Smooth muscle cell of the brain vasculature (primary cell): ENCODE data around the gene DPEP2.
"Not testable (repeated sequence)": the region's sequence is repeated elsewhere in the genome, so short reads cannot be mapped to it uniquely, and the experiment has no call there.

ENCODE experiments used
- DNase-seq: peaks from one replicate; pipeline ENCODE4 v3.0.0-alpha.2; 2012; ENCODE audit warnings: low read depth, low spot score

Gene DPEP2

DNA sequence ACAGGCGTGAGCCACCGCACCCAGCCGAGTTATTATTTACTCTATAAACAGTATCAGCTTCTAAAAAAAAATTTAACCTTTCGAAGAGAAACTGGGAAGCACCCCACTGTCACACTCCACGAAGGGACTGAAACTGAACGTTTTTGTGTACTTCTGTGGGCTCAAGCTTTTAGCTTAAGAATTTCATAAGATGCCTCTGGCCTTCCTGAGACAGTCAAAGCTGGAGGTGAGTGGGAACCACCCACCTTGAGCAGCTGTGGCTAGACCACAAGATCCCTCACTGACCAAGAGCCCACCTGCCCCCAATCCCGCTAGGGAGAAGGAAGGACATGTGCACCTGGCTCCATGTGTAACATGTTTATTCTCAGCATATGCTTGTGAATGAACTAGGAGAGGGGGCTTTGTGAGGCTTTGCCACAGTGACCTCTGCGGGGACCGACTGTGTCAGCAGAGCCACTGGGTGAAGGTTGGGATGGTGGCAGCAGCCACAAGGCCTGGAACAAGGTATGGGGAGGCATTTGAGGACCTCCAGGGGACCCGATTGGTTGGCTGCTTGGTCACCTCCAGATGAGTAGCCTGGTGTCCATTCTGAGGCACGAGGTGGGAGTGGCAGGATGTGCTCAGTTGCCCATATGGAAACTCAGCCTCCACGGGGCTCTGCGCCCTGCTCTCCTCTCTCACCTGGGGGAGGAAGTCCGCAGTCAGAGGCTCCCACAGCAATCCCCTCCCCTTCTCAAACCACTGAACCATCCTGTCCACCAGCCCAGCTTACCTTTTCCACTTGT is 23.8 kb downstream of the DPEP2 start:
- DNase-seq: no peak

DNA sequence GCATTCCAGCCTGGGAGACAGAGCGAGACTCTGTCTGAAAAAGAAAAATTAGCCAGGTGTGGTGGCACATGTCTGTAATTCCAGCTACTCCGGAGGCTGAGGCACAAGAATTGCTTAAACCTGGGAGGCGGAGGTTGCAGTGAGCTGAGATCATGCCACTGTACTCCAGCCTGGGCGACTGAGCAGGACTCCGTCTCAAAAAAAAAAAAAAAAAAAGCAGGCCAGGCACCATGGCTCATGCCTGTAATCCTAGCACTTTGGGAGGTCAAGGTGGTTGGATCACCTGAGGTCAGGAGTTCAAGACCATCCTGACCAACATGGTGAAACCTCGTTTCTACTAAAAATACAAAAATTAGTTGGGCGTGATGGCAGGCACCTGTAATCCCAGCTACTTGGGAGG is 27.0 kb downstream of the DPEP2 start:
- DNase-seq: not testable (repeated sequence)

DNA sequence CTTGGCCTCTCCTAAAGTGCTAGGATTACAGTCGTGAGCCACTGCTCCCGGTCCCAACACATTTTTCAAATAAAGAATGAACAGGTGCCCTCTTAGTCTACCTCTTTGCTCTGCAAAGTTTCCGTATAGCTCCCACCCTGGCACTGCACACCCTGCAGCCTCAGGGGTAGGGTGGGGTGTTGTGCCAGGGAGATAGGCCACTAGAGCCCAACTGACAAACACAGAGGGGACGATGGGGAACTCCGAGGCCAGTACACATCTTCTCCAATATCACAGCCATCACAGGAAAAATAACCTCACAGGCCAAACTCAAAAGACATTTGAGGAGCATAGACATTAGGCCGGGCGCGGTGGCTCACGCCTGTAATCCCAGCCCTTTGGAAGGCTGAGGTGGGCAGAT is 28.2 kb downstream of the DPEP2 start:
- no peak for DNase-seq

DNA sequence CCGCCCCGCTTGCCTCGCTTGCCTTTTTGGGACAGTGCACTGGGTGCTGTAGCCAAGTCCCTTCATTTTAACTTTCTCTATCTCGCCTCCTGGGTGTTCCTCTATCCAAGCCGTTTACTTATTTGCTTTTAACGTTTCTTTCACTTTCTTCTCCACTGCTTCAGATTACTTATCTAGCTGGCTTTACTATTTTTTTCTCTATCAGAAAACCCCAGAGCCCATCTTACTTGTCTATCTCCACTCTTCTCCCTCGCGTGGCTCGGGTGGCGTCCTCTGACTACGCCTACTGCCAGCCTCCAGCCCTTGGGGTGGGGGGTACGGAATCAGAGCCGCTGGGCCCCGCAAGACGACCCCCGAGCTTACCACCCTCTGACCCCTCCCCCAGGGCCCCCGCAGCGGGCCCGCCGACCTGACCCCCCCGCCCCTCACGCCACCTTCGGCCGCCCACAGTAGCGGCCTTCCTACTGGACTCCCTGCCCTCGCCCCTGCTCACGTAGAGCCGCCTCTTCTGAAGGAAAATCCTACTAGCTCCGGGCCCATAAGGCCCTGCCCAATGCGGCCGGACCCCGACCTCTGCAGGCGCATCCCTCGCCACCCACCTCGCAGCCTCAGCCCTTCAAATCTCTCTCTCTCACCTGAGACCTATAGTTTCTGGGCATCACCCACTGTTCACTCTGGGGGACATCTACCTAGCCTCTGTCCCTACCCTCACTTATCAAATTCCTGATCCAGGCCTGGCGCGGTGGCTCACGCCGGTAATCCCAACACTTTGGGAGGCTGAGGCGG is 29.8 kb downstream of the DPEP2 start:
- DNase-seq: no peak

DNA sequence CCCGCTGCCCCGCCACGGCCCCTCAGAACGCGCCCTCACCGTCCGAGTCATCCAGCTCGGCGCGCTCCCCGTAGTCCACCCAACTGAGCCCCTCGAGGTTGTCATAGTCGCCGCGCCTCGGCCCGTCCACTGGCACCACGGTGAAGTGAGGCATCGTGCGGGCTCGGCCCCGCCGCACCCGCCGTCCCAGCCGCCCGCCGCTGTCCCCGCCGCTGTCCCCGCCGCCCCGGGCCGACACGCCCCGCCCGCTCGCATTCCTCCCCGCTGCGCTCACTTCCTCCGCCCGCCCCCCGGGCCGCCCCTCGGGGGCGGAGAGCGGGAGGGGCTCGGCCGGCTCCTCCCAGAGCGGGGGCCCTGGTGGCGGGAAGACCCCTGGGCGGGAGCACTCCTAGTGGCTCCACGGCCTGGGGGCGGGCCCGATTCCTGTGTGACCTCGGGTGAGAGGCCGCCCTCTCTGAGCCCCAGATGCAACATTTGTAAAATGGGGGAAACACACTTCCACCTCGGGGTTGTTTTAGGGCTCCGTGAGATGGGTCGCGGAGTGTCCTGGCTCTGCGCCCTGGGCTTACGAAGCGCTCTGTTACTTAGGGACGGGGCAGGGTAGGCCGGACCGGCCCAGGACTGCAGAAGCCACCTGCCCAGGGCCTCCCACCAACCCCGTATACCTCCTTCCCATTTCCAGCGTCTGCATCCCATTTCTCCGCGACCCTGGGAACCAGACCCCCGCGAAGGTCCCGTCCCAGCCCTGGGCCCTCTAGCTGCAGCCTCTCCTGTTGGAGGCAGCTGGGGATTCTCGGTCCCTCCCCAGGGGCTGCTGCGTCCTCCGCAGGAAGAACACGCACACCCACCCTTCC is 30.7 kb downstream of the DPEP2 start, which contains the start of gene SLC12A4:
Gene SLC12A4, minus strand, starts transcription at position 238 of the 854 bp plus-strand sequence. Its CDS starts 84 bp downstream, at position 154.
- DNase-seq: no peak

DNA sequence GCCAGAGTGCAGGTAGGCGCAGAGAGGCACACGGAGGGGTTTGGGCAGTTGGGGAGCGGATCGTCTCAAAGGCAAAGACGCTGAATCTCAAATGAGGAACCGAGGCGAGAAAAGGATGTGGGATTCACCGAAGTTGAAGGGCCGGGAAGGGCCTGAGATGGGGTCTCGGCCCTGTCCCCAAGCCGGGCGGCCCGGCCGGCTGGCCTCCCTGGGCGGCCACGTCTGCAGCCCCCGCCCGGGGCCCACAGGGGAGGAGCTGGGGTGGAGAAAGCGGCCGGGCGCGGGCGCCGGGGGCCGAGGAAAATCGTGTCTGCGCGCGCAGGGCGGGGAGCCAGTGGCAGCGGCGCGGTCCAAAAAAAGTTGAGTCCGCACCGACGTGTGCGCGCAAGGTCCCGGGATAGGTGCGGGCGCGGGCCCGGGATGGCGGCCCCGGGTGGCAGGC is 31.3 kb downstream of the DPEP2 start:
- no peak for DNase-seq

DNA sequence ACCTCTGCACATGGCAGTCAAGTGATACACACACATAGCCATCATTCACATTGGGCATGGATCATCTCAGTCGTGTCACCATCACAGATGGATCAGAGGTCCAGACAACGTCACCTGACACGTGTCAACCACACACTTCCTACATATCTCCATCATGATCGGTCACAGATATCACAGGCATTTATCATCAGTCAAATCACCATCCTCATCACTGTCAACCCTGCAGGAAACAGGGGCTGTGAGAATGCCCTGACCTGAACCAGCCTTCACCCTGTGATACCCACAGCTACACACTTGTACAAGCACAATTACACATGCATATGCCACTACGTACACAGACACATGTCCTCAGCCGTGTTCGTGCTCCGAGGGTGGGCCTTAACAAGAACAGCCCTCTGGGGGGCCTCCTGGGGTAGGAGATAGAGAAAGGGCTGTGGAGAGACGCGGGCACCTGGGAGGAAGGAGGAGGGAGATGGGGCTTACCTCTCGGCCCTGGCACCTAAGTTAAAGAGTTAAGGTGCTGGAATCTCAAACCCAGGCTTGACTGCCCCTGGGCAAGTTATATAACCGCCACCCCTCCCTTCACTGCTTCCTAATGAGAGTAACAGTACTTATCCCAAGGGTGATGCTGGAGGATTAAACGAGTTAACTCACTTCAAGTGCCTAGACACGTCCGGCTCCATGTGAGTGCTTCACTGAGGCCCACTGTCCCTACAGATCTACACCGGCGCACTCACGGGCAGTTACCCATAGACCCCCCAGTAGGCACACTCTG is 31.9 kb downstream of the DPEP2 start:
- DNase-seq: no peak

DNA sequence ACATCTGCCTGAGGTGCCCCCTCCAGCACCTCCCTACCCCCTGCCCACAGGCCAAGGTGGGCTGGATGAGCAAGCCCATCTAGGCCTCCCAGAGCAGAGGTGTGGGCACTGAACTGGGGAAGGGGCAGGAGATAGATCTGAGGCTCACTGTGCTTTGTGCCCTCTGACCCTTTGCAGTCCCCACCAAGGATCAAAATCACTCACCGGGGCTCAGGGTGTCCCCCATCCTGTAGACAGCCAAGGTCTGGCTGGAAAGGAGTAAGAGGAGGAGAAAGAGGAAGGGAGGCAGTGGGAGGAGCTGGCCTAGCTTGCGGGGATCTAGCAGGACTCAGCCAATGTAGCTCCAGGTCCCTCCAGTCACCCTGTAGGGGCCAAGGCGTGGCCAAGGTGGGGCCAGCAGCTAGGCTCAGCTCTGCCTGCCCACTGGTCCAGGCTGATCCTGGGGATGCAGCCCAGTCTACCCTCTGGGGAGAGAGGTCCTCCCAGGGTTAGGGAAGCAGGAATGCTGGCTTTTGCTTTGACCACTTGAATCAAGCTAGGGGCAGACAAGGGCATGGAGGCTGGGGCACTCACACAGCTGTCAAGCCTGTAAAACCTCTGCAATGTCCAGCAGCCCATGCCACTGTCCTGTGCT is 32.6 kb downstream of the DPEP2 start:
- no peak for DNase-seq

DNA sequence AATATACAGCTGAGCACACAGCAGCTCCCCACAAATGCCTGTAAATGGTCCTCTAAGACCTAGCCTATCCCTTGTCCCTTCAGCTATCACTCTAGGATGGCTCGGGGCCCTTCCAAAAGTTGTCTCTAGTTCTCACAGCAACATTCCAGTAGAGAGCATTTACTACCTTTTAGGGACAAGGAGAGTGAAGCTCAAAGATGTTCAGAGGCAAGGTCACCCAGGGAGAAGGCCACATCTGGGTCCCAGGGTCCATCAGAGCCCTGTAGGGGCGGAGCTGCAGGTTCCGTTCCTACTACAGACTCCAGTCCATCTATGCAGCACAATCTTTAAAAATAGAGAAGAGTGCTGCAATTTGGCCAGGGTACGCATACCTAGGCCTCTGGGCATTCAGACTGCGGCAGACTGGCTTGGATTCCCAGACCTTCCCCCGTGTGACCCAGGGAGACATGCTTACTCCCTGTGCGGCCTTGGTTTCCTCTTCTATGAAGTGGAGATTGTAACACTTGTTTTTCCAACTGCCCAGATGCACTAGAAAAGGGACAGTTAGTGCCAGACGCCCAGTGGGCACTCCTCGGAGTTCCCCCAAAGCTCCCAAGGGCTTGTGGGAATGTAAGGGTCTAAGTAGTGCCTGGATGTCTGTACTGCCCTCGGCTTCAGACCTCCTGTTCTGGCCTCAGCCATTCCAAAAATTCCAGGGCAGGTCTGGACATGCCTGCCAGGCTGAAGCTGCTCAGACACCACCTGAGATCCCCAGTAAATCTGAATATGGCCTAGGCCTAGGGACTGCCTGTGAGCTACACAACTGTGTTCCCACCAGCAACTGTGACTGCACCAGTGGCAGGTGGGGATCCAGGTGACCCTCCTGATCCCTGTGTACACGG is 33.4 kb downstream of the DPEP2 start:
- DNase-seq: no peak

DNA sequence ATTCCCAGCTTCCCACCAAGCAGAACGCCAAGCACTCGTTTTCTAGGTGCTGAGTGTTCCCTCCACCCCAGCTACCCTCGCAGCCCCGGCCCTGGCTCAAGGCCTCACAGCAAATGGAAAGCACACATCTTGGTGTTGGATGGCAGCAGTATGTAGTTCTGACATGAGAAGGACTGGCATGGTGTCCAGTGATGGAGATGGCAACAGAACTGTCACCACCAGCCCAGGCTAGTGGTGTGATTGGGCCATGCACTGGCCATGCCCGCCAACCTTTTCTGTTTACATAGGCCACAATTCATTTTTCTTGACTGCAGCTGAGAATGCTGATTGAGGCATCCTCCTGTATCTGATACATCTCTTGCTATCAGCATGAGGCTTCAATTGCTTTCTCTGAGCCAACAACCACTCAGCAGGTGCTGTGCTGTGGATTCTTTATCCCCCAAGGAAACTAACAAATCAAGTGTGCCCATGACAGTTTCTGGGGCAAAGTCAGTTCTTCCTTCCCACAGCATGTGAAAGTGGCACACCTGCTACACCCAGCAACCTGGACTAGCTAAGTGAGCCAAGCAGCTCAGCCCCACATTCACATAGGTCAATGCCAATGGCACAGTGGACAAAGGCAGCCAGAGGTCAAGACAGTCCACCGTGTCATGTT is 34.7 kb downstream of the DPEP2 start:
- DNase-seq: no peak

DNA sequence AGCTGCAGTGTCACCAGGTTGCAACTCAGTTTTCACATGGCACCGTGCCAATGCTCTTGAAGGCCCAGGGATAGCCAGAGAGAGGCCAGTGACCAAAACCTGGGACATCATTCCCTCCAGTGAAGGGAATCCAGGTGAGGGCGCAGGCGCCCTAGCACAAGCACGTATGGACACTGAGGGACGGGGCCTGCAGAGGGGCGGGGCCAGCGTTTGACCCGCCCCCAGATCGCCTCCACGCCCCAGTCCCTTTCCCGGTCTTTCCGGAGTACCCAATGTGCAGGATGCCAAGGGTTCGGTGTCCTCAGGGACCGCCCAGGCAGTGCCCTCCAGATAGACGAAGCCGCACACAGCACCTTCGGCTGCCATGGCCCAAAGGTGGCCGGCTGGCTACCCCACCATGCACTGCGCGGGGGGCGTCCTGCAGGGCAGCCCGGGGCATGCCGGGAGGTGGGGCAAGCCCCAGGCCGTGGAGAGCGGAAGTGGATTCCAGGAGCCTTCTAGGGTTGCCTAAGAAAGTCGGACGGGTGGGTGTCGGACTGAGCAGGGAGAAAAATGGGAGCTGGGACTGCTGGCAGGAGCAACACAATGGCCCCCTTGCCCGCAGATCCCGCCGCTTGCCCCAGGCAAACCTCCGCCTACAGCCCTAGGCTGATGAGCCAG is 35.5 kb downstream of the DPEP2 start:
- no peak for DNase-seq

DNA sequence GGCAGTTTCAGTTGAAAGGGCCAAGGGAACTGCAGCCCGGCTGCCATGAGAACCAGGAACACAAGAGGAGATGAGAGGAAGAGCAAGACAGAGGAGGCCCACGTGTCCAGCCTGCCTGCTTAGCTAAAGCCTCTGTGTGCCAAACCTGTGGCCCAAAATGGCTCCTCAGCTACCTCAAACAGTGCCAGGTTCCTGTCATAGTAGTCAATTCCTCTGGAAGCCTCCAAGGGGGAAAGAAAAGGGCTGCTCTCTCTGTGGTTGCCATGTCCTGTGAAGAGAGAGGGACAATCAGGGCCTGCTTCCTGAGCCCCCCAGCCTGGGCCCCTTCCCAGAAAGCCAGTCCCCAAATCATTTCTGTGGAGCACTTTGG is 36.0 kb downstream of the DPEP2 start:
- no peak for DNase-seq

DNA sequence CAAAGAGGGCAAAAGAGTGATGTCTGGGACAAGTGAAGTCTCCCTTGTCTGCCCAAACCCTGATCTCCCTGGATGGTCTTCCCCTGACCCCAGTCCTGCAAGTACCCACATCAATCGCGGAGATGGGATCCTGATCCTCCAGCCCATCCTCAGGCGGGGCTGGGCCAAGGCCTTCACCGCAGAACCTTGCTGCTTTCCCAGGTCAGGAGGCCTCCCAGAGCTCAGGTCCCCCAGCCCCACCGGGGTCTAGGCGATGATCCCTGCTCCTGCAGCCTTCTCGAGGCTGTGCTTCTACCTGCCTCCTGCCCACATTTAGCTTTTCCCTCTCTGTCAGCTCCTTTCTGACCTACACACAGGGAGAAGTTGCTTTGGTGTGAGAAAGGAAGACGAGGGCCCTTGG is 37.1 kb downstream of the DPEP2 start:
- DNase-seq: no peak

DNA sequence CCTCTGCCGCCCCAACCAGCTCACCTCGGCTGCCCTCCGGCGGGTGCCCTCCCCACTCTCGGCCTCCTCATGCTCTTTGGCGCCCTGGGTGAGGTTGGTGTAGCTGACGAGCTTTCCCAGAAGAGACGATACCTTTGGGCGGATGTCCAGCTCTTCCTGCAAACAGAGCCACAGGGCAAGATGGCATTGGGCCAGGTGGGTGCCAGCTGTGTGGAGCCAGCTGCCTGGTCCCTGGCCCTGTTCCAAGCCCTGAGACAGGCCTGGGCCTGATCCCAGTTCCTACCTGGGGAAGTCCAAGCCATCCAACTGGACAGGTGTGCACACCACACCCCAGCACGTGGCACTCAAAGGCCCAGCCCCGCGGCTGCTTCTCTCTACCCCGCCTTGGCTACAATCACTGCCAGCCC is 37.7 kb downstream of the DPEP2 start:
- DNase-seq: no peak

DNA sequence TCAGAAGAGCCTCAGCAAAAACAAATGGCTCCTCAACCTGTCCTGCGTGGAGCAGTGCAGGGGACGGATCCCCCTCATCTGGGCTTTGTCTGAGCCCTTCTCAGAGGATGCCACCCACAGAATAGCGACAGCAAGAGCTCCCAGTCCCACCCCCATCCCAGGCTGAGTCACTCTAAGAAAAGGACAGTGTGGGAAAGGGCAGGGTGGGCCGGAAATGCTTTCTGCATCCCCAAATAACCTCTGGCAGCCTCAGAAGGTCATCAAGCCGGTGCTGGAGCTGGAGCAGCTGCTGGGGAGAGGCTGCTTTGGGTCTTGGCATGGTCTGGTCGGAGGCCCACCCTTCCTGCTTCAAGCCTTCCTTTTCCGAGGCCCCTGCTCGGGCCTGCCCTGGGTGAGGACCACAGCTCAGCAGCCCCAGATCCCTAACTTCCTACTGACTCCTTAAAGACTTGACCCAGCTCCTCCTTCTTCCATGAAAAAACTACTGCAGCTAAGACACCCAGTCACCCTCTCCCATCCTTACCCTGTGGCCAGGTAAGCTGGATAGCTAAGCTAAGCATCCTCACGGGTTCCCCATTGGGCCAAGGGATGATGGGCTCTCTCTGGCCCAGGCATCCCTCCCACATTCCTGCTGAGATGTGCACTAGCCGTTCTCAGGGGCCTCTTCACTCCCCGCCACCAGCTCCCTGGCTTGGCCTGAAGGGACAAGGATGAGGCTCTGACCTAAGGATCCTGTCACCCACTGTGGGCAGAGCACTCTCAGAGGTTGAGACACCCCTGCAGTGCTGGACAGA is 39.6 kb downstream of the DPEP2 start:
- DNase-seq: no peak

DNA sequence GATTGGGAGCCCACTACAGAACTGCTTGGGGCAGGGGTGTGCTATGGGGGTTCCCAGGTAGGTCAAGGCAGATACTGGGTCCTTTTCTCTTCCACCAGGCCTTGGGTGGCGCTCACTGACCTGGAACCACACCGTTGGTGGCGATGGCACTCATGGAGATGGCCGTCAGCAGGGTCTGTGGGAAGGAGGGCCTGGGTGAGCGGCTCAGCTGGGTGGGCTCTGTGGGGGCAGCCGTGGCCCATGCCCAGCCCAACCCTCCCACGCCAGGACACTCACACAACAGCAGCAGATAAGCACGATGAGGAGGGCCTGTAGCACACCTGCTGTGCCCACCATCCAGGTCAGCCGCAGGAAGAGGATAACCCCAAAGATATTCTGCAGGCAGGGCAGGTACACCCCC is 41.7 kb downstream of the DPEP2 start:
- DNase-seq: no peak

DNA sequence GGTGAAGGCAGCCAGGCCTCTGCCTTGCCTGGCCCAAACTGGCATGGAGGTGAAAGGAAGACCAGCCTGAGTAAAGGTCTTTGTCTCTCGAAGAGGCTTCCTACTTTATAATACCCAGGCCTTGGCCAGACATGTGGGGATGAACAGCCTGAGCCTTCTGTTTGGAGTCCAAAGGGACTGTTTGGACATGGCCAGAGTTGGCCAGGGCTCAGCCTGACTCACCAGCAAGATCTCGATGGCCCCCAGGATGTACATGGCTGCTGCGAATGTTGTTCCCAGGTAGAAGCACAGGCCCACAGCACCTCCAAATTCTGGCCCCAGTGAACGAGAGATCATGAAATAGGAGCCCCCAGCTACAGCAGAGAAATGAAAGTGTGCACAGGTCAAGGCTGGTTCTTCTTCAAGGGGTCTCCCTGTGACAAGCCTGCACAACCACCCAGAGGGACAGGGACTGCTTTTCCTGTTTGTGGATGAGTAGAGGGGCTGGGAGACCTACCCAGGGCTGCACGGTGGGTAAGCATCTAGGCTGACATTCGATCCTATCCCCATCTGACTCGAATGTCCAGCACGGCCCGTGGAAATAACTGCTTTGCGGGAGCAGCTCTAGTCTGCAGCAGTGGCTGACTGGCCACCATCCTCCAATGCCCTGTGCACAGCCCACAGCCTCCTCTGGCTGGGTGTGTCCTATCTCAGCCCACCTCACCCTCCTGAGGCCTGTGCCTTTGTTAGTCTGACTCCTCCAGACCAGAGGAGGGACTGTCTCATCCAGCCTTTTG is 44.7 kb downstream of the DPEP2 start:
- DNase-seq: no peak
